ENCODE measurements around the gene MPRIP. TPM values are rescaled to one million over a fixed set of nuclear protein-coding genes. Genes with fewer than 3 reads are reported as not detected.

MPRIP gene
- total RNA-seq, 2 donors from 2014 or later = 147 to 269 TPM

DNA sequence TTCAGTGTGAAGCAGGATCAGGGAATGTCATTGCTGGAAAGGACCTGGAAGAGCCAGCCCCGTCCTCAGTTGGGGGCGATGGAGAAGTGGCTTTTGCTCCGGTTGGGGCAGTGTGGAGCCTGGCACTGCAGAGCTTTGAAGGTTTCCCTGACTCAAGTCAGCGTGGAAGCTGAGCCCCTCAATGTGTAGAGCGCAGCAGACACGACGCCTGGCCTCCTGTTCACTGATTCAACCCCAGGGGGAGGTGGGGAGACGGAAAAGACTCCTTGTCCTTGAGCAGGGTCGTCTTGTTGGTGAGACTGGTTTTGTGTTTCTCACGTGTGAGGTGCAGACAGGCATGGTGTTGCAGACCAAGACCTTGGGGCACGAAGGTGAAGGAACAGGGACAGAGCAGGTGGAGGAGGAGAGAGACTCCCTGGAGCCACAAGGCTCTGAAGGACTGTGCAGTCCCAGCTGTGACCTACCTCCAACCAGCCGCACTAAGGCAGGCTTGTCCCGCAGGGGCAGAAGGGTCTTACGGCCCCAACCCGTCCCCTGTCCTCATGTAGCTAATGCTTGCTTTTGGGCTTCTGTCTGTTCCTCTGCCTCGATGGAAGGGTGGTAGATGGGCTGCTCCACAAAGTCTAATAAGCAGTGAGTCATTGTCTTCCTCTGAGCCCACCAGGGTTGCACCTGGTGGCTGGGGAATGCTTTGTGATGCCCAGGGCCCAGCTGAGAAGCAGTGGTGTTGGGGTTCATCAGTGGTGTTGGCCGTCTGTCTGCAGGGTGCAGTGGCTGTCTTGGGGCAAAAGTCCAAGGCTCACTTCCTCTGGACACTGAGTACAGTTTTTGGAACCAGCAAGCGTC lies 47.8 kb downstream of the MPRIP start:
- DNase-seq (peak in 1 of 4 donors; percentile 3), ATAC-seq (peak; percentile 19)
- intact Hi-C loops (cut with DNase I) = no loop called here
- WGBS, 2 donors = 74 to 79% methylated on average over 15 to 18 of the region's 18 CpGs
- Histone ChIP-seq H3K4me3 (no peak overlapping the region), H3K27ac (peak overlapping the region in 3 of 4 donors; percentile 16 to 59 (median 36)), H3K4me1 (peaks cover 35% of the 10 kb centered on the region), H3K36me3 (replicated peaks in 1 of 2; ENCODE audit: insufficient read depth in 1 of 2, low read depth in 2 of 2) (no peaks in the 10 kb centered on the region), H3K9me3 (no peaks in the 10 kb centered on the region), H3K27me3 (no peaks in the 10 kb centered on the region)
- no peak for TF ChIP-seq POLR2A (IDR thresholded peaks at IDR 0.05)
- TF ChIP-seq, protein P1, sequence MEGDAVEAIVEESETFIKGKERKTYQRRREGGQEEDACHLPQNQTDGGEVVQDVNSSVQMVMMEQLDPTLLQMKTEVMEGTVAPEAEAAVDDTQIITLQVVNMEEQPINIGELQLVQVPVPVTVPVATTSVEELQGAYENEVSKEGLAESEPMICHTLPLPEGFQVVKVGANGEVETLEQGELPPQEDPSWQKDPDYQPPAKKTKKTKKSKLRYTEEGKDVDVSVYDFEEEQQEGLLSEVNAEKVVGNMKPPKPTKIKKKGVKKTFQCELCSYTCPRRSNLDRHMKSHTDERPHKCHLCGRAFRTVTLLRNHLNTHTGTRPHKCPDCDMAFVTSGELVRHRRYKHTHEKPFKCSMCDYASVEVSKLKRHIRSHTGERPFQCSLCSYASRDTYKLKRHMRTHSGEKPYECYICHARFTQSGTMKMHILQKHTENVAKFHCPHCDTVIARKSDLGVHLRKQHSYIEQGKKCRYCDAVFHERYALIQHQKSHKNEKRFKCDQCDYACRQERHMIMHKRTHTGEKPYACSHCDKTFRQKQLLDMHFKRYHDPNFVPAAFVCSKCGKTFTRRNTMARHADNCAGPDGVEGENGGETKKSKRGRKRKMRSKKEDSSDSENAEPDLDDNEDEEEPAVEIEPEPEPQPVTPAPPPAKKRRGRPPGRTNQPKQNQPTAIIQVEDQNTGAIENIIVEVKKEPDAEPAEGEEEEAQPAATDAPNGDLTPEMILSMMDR (IDR thresholded peaks at IDR 0.05) = no peak

DNA sequence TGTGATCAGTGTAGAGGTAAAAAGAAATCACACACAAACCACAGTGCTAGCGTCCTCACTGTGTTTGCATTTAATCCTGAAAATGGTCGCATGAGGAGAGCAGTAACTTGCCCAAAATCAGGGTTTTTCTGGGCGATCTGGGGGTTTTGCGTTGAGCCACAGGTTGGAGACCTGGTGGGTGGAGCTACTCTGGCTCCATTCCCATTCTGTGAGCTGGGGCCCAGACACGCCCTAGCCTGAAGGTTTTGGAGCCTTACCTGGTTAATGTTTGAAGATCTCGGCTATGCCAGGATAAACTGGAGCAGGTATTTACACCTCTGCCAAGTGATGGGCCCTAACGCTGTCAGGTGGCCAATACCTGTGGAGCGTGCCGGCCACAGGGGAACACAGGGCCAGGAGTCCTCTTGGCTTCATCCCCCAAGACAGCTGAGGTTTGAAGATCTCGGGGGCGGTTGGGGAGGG lies 48.4 kb downstream of the MPRIP start:
- intact Hi-C loops (cut with DNase I) = no loop called here
- TF ChIP-seq POLR2A (IDR thresholded peaks at IDR 0.05) = no peak
- TF ChIP-seq, protein P1 (IDR thresholded peaks at IDR 0.05) = no peak
- Histone ChIP-seq H3K9me3 (no peaks in the 10 kb centered on the region), H3K27me3 (no peaks in the 10 kb centered on the region), H3K36me3 (replicated peaks in 1 of 2; ENCODE audit: insufficient read depth in 1 of 2, low read depth in 2 of 2) (no peaks in the 10 kb centered on the region), H3K4me3 (no peak overlapping the region), H3K27ac (peak overlapping the region in 3 of 4 donors; percentile 16 to 59 (median 36)), H3K4me1 (peaks cover 40% of the 10 kb centered on the region)
- DNase-seq (peak; percentile 72 to 85 (median 81)), ATAC-seq (peak; percentile 80)
- 11 to 23% methylated on average over 6 to 11 of the region's 11 CpGs for WGBS, 2 donors

DNA sequence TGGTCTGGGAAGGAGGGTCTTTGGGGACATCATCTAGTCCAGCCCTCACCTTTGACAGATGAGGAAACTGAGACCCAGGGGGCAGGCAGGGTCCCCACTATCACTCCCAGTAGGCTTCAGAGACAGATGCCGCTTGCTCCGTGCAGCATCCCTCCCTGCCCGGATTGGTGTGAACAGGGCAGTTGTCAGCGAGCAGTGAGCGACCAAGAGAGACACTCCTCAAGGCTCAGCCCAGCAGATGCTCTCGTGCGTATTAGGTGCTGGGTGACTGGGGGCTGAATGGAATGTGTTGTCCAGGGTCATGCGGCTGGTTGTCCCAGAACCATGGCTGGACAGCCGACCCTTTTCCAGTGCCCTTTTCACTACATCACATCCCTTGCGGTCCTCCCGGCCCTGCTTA lies 49.0 kb downstream of the MPRIP start:
- no peaks in the 10 kb centered on the region for H3K36me3 ChIP-seq (replicated peaks in 1 of 2; ENCODE audit: insufficient read depth in 1 of 2, low read depth in 2 of 2)
- H3K27ac ChIP-seq = peak overlapping the region in 3 of 4 donors; percentile 0 to 59 (median 16)
- WGBS, 2 donors = 87 to 88% methylated on average over 6 to 11 of the region's 11 CpGs
- ATAC-seq = no peak
- TF ChIP-seq, protein P1 (IDR thresholded peaks at IDR 0.05) = no peak
- no peak for TF ChIP-seq POLR2A (IDR thresholded peaks at IDR 0.05)
- intact Hi-C loops (cut with DNase I) = no loop called here
- H3K9me3 ChIP-seq = no peaks in the 10 kb centered on the region
- peak in 1 of 4 donors; percentile 3 for DNase-seq
- no peak overlapping the region for H3K4me3 ChIP-seq
- peaks cover 45% of the 10 kb centered on the region for H3K4me1 ChIP-seq
- no peaks in the 10 kb centered on the region for H3K27me3 ChIP-seq

DNA sequence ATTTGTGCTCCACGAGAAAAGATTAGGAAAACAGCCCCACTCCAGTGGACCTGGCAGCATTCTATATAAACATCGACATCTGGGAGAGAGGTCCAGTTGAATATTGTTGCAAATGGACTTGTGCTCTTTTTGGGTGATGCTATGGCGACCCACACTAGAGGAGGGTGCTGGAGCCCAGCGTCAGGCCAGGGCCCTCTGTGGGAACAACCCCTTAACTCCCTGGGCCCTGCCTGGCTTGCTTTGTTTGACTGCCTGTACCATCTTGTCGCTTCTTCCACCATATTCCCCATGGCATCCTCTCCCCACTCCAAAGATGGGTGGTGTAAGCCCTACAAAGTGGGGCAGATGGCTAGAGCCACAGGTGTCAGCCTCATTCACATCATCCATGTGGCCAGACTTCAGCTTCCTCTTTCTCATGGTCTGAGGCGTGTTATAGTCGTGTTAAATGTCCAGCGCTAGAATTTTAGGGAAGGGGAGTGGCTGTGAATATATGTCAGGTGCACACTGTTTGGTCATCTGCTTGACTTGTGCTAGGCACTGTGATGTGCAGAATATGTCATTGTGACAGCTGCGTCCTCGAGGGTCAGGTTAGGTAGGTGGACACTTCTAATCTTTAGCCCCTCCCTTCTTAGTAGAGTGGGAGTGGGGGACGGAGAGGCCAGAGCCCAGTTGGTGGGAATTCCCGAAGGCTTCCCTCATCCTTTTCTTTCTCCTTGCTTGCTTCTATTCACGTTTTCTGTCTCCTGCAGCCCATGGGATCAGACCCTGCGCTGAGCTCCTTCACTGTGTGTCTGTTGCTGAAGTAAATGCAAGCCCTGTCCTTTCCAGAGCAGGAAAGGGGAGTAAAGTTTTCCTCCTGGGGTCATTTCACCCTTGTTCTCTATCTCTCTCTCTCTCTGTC lies 49.8 kb downstream of the MPRIP start:
- WGBS, 2 donors = 85 to 86% methylated on average over 14 of the region's 14 CpGs
- intact Hi-C loops (cut with DNase I) = no loop called here

More for the DNA sequence above, 49.8 kb downstream of the MPRIP start:
- Histone ChIP-seq H3K4me3 (no peak overlapping the region), H3K27ac (no peak overlapping the region), H3K4me1 (peaks cover 51% of the 10 kb centered on the region), H3K27me3 (no peaks in the 10 kb centered on the region), H3K36me3 (replicated peaks in 1 of 2; ENCODE audit: insufficient read depth in 1 of 2, low read depth in 2 of 2) (no peaks in the 10 kb centered on the region), H3K9me3 (no peaks in the 10 kb centered on the region)
- ATAC-seq (no peak), DNase-seq (no peak)
- TF ChIP-seq POLR2A (IDR thresholded peaks at IDR 0.05) = no peak
- TF ChIP-seq, protein P1 (IDR thresholded peaks at IDR 0.05) = no peak

Data from body of pancreas (tissue), 4 donors.